Urothelium cell line (cell line): Measurements from ENCODE around the gene FANCF.
A peak's percentile ranks its signal among the peaks of the same experiment; 100 is the strongest.
"Not testable (repeated sequence)": the region's sequence is repeated elsewhere in the genome, so short reads cannot be mapped to it uniquely, and the experiment has no call there.

Source experiments
- DNase-seq: peaks from one replicate; pipeline ENCODE4 v3.0.0; 2011; ENCODE audit warnings: low spot score, mixed read lengths
- FAIRE-seq: peaks from 2 replicates; lab custom pipeline; 2011; peaks lifted over from hg19 to GRCh38; lab: Jason Lieb, UNC

FANCF gene, protein sequence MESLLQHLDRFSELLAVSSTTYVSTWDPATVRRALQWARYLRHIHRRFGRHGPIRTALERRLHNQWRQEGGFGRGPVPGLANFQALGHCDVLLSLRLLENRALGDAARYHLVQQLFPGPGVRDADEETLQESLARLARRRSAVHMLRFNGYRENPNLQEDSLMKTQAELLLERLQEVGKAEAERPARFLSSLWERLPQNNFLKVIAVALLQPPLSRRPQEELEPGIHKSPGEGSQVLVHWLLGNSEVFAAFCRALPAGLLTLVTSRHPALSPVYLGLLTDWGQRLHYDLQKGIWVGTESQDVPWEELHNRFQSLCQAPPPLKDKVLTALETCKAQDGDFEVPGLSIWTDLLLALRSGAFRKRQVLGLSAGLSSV

DNA sequence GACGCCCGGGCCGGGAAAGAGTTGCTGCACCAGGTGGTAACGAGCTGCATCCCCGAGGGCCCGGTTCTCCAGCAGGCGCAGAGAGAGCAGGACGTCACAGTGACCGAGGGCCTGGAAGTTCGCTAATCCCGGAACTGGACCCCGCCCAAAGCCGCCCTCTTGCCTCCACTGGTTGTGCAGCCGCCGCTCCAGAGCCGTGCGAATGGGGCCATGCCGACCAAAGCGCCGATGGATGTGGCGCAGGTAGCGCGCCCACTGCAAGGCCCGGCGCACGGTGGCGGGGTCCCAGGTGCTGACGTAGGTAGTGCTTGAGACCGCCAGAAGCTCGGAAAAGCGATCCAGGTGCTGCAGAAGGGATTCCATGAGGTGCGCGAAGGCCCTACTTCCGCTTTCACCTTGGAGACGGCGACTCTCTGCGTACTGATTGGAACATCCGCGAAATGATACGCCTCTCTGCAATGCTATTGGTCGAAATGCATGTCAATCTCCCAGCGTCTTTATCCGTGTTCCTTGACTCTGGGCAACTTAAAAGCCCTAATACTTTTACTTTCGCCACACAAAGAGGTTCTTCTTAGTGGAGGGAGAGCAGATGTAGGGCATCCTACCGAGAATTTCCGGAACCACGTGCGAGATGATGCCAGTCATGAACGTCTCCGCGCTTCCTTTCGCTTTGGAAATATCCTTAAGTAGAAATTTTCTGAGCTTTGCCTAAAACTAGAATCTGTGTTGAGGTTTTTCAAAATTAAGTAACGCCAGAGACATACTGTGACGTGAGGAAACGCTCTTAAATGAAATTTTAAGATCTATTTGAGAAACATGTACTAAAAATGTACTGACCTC, at the start of gene FANCF:
FANCF (minus strand) TSS at position 376 of the 840 bp plus-strand sequence; CDS start at position 363, 13 bp downstream.
- peak; percentile 92 for DNase-seq
- no peak for FAIRE-seq

DNA sequence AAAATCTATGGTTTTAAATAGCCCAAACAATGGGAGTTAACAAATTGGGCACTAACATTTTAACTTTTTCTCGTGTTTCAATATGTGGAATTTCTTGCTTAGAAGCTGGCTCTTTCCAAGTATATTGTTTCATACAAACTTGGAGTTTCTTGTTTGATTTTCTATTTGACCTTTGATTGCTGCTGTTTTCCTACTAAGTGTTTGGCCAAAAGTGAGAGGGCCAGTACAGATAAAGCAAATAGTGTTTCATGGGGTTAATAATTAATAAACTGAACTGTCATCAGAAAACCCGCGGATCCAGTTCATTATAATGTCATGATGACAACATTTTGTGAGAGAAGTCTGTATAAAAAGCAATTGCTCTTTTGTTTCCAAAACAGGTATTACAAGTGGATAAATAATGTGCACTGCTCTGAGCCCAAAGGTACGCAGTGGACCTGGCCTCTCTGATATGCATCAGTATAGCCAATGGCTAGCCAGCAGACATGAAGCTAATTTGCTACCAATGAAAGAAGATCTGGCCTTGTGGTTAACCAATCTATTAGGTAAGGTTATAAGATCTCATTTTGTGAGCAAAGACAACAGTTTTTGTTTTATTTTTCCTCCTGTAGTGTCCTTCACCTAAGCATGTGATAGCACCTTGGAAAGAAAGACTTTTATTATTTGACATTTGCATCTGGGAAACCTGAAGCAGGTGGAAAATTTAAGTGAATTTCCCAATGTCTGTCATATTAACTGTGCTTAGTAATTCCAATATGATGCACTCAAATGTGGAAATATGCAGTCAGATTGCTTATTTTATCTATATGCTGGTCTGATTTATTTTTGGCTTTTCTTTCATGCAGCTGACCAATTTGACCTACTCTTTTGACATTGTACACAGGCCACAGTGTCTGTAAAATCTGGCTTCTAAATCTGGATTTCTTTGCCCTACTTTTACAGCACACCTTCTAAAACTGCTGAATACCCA, 49.1 kb upstream of the FANCF start:
- FAIRE-seq (no peak), DNase-seq (no peak)

- DNase-seq (no peak), FAIRE-seq (no peak)
These were observed 46.1 kb upstream of the FANCF start for GRCh38 chr11:22671751-22672150.

DNA sequence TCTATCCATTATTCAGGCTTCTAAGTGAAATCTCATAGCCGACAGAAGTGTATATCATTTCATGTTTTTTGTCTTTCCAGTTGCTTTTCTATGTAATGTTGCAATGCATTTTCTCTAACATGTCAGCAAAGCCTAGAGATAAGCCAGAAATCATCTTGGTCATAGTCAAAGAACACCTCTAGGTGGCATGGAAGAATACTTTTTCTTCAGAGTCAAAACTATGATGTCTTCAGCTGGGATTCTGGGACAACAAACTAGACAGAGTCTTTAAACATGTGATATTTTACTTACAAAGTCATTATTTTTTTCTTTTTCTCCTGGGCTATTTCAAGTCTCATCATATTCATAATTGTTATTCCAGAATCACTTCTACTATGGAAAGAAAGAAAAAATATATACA, 45.2 kb upstream of the FANCF start:
- FAIRE-seq (no peak), DNase-seq (peak; percentile 5)

GRCh38 chr11:22669368-22669767, 43.7 kb upstream of the FANCF start:
- no peak for FAIRE-seq
- DNase-seq, result no peak

DNA sequence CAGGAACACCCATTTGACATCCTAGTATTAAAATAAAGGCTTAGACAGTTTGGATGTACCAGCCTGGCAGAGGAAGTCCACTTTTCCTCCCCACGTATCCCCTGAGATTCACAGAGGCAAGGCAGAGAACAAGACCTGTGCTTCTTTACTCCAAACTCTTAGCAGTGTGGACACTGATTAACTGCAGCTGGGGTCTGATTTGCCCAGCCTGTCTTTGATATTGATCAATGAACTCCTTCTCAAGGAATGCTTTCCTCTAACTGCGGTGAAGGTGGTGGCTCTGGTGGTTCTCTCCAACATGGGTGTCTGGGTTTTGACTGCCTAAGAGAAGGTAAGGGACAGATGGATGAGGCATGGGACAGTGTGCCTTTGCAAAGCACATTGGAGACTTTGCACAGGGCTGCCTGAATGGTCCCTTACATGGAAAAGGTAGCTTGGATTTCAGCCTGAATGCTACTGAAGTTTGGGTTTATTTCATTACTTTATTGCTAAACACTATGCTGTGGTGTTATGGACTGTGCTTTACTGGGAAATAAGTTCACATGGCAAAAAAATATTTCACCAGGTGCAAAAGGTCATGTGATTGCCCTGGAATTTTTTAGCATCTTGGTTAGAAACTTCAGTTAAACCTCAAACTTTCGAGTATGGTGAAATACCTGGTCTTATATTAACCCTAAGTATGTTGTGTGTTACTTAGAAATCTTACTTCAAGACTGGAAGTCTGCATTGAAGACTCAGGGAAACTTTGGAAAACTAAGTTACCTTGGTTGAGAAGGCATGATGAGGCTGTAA, 42.6 kb upstream of the FANCF start:
- DNase-seq (no peak), FAIRE-seq (no peak)

DNA sequence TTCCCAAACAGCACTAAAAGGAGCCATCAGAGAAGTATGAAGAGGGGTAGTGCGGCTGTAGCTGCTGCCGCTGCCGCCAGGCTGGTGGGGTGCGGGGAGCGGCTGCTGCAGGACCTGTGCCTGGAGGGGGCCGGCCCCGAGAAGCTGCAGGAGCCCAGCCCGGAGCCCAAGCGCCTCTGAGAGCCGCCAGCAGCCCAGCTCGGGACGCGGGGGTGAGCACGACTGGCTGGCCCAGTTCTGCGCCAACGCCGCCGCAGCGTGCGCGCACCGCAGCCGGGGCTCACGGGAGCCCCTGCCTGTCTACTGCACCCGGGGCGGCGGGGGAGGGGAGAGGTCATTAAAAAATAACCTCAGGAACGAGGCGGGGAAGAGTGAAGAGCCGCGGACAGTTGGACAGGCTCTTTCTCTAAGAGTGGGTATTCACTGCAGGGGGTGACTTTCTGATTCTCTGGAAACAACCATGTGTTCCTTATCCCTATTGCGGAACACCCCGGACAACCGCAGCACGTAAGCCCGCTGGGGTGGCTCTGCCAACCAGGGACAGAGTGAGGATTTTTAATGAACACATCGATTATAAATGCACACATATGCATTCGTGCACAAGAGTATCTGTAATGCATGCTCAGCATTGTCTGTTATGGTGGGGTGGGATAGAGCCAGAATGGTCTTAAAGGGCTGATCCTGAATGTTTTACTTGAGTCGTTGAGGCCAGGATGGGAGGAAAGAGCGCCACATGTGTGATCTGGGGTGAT, 41.2 kb upstream of the FANCF start:
- DNase-seq (peak; percentile 62), FAIRE-seq (no peak)

- DNase-seq, result no peak
- no peak for FAIRE-seq
These were observed 40.7 kb upstream of the FANCF start, which contains the start of gene GAS2 for GRCh38 chr11:22666325-22666687. Gene GAS2, plus strand, starts transcription at chr11:22666611. Its CDS starts 8,259 bp downstream, at chr11:22674870.

GRCh38 chr11:22659783-22660182, 34.2 kb upstream of the FANCF start:
- FAIRE-seq (no peak), DNase-seq (no peak)

DNA sequence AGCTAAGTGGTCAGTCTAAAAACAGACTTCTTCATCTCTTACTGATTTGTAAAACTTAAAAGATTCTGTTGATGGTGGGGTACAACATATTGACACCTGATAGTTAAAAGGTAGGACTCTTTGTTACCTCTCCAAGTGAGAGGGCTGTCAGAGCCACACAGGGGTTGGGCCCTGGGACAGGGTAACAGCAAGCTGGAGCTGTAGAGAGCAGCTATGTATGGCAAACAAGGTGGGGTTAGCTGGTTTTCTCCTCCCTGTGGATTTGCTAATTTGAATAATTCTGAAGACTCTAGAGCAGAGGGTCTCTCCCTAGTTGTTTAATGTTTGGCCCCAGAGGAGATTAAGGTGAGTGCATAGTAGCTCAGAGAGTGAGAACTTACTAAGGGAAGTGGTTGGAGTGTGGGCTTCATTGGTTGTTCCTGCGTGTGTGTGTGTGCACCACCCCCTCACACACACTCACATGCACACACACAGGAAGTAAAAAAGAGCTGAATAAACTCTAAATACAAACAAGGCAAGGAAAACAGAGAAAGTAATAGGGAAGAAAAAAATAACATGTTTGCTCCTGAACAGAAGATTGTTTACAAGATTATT, 31.6 kb upstream of the FANCF start:
- DNase-seq (no peak), FAIRE-seq (no peak)

GRCh38 chr11:22656130-22656529, 30.5 kb upstream of the FANCF start:
- FAIRE-seq, result no peak
- no peak for DNase-seq

DNA sequence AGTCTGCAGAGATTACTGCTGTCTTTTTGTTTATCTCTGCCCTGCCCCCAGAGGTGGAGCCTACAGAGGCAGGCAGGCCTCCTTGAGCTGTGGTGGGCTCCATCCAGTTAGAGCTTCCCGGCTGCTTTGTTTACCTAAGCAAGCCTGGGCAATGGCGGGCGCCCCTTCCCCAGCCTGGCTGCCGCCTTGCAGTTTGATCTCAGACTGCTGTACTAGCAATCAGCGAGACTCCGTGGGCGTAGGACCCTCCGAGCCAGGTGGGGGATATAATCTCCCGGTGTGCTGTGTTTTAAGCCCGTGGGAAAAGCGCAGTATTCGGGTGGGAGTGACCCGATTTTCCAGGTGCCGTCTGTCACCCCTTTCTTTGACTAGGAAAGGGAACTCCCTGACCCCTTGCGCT, 26.7 kb upstream of the FANCF start:
- FAIRE-seq, DNase-seq: not testable (repeated sequence)

DNA sequence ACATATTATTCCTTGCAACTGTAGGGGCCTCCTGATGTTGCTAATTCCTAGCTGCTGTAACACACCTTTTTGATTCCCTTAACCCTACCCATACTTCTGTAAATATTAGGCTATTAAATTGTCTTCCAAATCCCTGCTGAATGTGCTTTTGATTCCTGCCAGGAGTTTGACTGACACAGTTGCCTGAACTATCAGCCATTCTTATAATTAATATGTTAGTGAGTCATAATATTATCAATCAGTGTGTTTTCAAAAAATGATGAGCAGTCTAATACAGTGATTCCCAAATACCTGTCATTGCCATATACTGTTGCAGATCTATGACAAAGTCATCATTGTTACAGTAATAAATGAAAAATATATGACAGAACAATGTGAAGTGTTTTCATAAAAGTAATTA, 15.9 kb upstream of the FANCF start:
- FAIRE-seq (no peak), DNase-seq (no peak)

DNA sequence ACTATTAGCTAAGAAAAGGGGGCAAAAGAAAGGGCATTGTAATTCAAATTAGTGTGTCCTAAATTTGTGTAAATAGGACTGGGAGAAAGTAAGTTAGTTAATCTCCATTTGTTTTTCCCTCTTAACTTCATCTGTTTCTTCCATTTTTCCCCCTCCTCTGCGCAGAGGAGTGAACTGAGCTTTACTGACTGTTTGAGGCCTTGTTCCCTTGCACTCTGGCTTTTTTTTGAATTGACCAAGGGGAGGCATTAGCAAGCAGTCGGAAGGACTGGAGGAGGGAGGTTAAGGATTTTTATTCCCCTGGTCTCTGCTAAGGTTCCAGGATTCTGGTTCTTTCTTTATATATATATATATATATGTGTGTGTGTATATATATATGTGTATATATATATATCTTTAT, 15.2 kb upstream of the FANCF start:
- no peak for FAIRE-seq
- no peak for DNase-seq

- FAIRE-seq, result no peak
- DNase-seq, result no peak
These were observed 10.1 kb upstream of the FANCF start for GRCh38 chr11:22635689-22636088.

- peak; percentile 8 for DNase-seq
- no peak for FAIRE-seq
These were observed 9.4 kb upstream of the FANCF start for GRCh38 chr11:22634897-22635629.

DNA sequence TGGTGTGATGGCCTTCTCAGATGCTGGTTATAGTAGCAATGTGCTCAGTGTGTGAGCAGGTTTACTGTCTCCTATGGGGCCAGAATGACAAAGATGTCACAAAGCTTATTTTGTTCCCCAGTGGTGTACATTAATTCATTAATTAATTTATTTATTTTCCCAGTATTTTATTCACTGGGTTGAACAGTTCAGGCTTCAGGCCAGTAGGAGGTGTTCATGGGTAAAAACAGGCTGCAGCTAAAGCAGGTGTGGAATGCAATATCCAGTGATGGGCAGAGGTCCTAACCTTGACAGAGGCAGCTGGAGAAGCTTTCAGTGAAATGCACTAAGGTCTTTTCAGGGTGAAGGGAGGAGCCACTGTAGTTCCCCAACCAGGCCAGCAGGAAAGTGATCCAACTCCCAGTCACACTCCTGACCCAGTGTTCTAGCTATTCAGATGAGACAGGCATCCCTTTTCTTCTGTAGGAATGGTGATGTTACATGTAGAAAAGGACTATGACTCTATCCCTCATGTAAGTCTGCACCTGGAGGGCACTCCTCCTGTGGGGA, 7.8 kb upstream of the FANCF start:
- no peak for FAIRE-seq
- DNase-seq, result no peak

DNA sequence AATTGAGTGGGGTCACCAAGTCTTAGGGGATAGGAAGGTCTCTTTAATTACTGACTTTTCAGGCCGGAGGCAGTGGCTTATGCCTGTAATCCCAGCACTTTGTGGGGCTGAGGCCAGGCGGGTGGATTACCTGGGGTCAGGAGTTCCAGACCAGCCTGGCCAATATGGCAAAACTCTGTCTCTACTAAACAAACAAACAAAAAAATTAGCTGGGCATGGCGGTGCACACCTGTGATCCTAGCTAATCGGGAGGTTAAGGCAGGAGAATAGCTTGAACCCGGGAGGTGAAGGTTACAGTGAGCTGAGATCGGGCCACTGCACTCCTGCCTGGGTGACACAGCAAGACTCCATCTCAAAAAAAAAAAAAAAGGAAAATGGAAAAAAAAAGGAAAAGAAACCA, 1.8 kb upstream of the FANCF start:
- DNase-seq (no peak), FAIRE-seq (no peak)
